ELR (cell line): Measurements from ENCODE around the gene PIK3AP1.

ENCODE experiments used
- DNase-seq: peaks from one replicate; pipeline ENCODE4 v3.0.0-alpha.2; 2015; ENCODE audit warnings: low read depth

PIK3AP1 gene

DNA sequence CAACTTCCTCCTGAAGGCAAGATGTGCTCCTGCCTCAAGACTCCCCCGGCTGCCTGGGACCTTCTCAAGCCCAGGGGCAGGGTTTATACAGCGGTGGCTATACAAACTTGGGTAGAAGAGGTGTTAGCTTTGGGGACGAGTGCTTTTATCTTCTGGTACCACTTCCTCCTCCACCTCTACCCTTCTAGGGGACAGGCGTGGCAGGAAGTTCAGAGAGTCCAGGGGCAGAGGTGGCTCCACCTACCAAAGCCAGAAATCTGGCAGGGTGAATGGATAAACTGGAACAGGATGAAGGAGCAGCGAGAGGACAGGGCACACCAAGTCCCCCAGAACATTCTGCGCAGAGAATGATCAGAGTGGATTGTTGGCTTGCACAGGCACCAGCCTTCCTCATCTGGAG, 109.5 kb downstream of the PIK3AP1 start:
- DNase-seq: no peak

DNA sequence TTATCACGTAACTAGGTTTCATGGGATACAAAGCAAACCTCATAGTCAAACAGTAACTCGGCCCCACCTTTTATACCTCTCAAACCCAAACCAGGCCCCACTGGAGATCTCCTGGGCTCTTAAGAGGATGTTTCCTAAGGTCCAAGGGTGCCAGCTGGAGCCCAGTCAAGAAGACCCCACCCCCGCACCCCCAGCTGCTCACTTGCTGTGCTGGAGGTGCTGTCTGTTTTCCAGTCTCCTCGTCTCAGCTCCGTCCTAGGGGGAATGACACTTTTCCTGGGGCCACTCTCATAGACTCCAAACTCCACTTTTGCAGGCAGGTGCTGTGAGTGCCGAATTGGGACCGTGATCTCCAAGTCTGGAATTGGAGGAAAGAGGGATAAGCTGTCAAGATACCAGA, 110.8 kb downstream of the PIK3AP1 start:
- no peak for DNase-seq

DNA sequence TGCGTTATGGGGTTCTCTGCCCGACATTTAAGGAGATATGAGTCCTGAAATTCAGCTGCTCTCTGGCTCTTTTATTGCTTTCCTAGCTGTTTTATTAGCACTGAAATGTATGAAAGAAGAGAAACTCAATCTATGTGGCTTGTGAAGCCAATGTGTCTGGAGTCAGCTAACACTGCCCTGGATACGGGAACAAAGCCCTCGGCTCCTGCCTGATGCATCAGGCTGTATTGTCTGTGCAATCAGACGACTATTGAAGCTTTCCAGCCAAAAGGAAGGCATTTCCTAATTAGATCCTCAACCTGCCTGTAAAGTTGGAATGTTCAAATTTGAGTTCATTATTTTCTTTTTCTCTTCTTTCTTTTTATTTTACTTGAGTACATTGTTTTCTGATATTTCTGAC, 111.5 kb downstream of the PIK3AP1 start:
- DNase-seq: no peak

DNA sequence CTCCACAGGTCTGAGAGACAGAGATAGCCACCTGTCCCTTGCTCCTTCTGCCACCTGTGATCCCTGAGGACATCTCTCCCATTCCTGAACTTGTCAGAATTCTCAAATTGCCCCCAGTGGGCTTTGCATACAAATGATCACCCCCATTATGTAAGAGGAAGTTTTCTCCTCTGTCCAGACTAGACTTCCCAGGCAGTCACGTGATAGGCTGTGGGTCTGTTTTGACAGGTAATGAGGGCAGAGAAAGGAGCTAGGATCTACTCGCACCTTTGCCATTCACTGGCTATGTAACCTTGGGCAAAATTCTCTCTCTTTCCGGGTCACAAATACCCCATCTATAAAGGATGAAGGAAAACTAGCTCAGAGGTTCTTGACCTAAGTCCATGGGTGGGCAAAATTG, 112.1 kb downstream of the PIK3AP1 start:
- no peak for DNase-seq

DNA sequence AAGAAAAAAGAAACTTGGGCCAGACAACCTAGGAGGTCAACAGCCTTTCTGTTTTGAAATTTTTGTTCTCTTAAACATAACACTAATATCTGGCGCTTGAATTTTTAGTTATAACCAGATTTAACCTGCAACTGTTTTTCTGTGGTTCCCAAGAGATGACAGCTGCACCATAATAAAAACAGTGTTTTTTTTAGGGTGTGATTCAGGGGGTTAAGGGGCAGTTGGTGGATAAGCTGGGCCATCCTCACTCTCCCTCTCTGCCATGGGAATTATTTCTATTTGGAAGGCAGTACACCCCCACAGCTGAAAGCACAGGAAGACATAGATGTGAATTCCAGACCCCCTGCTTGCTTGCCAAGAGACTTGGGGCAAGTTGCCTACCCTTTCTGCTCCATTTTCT, 113.4 kb downstream of the PIK3AP1 start:
- no peak for DNase-seq

DNA sequence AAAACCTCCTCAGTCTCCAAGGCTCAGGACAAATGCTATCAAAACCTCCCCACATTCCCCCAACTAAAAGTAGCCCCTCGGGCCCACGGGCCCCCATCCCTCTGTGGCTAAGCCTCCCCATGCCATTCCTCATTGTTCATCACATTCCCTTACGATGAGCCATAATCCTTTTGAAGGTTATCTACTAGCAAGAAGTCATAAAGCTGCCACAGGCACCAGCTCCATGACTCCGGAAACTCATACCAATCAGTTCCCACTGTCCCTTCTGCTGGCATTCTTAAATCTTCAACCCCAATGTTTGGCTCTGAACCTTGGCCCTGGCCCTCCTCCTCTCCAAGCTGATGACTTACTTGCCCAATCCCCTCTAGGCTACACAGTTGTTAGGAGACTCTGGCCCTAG, 114.1 kb downstream of the PIK3AP1 start:
- peak; percentile 90 for DNase-seq

DNA sequence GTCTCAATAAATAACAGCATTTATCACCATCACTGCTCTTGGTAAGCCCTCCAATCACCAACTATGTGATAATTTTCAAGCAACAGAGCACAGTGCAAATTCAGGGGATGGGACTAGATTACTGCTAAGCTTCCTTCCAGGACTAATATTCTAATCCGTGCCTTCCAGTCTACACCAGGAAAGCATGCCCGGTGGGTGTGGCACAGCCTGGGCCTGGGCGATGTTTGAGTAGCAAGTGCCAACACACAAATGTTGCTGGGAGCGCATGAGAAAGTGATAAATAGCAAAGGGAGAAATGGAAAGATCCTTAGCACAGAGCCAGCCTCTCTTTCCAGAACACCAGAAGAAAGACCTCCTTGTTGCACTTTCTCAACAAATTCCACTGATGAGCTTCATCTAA, 120.0 kb downstream of the PIK3AP1 start:
- DNase-seq: no peak

DNA sequence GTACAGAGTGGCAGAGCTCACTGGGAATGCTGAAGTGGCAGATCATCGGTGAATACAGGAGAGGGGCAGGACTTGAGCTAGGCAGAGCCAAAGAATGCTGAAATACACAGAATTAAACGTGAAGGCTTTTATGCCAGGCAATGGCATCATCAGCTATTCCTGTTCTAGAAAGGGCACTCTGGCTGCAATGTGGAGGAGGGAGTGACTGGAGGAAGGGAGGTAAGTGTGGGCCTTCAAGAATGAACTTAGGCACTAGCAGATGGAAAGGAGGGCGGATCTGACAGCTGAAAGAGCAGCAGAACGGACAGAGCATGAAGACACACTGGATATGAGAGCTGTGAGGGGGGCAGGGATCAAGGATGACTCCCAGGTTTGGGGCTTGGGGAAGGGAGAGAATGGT, 121.5 kb downstream of the PIK3AP1 start:
- no peak for DNase-seq

DNA sequence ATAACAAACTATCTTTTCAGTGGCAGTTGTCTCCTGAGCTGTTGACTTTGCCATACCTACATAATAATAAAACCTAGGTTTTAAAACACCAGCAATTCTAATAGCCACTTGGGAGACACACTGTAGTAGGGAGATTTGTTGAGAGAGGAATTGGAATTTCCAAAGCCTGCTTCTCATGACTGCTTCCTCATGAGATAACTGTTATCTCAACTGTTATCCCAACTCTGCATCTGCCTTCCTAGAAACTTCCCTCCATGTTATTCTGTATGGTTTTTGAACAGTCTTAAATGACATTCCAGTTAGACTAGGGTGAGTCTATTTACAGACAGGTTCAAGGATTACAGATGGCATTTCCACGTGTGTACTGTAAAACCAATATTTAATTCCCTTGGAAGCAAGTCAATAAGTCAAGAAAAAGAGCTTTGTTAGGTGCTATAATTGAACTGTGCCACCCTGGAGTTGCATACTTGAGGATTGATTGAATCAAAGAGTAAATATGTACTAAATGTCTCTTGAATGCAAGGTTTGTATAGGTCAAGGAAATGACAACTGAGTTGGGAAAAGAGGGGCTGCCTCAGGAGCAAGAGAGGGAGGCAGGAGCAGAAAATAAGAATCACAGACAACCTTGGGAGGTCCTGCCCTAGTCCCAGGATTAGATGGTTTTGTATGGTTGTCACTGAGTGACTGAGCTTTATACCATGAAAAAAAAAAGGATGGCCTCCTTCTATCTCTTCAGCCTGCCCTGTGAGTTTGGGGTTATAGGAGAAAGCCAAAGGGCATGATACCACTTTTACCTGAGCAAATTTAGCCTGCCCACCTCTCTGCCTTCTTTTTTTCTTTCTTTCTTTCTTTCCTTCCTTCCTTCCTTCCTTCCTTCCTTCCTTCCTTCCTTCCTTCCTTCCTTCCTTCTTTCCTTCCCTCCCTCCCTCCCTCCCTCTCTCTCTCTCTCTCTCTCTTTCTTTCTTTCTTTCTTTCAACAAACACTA, 123.6 kb downstream of the PIK3AP1 start:
- DNase-seq: no peak

DNA sequence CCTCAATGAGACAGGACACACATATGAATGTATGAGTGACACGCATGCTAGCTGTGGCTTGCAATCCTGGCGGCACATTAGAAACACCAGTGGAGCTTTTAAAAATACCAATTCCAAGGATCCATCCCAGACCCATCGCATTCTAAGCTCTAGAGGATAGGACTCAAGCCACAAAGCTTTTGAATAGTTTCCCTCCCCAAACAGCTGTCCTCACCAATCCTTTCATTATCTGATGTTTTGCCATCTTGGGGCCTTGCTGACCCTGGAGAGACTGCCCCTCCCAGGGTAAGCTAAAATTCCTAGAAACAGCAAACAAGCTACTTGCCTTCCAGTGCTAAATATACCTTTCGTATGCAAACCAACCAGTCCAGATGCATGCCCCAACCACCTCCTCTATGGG, 124.6 kb downstream of the PIK3AP1 start:
- DNase-seq: no peak

DNA sequence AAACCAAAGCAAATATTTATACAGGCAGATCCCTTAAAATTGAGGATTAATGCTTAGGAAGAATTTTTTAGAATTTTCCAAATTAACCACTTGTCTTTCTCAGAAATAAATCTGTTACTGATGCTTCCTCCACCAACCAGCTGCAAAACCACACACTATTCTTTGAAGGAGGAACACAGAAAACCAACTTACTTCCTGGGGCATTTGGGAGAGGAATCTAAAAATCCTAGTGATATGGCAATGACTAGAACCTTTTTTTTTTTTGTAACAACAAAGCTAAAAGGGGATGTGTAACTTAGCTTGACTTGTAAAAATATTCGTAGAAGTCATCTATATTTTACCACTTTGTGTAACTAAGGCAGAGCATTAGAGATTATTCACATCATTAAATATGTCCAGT, 128.4 kb downstream of the PIK3AP1 start:
- DNase-seq: no peak

DNA sequence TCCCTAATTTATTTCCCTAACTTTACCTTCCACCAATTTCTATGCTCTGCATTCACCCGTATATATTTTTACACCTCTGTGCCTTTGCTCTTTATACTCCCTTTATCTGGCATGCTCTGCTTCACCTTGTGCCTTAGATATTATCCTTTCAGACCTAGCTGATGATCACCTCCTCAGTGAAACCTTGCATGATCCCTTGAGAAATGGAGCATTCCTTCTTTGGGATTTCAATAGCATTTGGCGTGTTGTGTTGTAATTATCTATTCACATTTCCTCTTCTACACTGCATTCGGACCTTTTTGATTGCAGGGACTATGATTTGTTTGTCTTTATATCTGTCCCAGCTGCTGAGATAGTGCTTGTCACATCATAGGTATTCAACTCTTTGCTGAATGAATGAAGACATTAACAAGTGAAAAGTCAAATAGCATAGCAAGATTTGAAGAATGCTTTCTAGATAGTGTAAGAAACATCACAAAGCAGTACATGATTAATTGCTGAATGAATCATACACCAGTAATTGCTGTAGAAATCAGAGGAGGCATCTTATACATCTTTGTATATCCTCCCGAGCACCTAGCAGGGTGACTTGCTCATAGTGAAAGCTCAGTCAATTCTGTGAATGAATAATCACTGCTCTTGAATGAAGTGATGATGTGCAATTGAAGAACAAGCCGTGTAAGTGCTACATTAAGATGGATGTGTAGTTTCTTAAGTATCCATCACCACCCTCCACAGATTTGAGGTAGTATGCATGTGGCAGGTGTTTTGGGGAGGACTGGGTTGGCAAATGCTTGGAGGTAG, 131.5 kb downstream of the PIK3AP1 start:
- DNase-seq: peak; percentile 75

DNA sequence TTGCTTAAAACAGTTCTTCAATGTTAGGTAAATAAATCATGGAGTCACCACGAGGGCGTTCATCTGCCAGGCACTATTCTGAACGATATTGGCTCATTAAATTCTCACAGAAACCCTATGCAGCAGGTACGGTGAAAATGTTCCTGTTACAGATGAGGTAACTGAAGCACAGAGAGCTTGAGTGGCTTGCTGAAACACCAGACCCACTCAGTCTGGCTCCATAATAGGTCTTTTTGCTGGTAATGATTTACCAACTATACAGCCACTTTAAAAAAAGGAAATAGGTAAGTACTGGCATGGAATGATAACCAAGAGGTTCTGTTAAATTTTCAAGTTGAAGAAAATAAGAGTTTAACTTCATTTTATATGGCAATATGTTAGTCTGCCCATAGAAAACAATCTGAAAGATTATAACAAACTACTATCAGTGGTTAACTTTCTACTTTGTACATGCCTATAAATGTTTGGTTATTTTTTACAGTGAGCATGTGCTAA, 132.2 kb downstream of the PIK3AP1 start:
- DNase-seq: no peak

DNA sequence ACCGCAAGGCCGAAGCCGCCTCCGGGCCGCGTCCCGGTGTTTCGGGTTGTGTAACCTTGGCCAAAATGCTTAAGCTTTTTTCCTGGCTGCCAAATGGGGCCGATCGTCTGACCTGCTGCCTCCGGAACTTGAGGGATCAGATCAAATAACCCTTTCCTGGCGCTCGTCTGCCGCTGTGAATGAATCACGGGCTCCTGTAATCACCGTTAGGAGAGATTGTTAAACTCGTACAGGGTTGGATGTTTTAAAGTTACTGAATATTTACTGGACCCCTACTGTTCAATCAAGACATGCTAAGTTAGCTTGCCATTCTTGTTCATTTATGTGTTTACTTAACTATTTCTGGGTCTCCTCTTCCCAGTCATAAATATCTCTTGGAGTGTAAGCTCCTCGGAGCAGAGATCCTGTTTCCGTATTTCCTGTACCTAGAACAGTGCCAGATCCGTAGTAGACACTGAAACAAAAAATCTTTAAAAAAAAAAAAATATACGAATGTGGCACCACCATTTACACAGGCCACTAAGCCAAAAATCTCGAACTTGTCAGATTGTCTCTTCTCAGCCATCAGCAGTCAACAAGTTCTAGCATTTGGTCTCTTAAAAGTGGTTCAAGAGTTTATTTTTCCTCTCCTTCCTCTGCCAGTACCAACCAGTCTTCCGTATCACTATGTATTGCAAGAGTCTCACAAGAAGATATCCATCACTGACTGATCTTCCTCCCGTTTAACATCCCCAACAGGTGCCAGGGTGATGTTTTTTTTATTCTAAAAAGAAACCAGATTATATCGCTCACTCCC, 132.9 kb downstream of the PIK3AP1 start:
- DNase-seq: peak; percentile 92

DNA sequence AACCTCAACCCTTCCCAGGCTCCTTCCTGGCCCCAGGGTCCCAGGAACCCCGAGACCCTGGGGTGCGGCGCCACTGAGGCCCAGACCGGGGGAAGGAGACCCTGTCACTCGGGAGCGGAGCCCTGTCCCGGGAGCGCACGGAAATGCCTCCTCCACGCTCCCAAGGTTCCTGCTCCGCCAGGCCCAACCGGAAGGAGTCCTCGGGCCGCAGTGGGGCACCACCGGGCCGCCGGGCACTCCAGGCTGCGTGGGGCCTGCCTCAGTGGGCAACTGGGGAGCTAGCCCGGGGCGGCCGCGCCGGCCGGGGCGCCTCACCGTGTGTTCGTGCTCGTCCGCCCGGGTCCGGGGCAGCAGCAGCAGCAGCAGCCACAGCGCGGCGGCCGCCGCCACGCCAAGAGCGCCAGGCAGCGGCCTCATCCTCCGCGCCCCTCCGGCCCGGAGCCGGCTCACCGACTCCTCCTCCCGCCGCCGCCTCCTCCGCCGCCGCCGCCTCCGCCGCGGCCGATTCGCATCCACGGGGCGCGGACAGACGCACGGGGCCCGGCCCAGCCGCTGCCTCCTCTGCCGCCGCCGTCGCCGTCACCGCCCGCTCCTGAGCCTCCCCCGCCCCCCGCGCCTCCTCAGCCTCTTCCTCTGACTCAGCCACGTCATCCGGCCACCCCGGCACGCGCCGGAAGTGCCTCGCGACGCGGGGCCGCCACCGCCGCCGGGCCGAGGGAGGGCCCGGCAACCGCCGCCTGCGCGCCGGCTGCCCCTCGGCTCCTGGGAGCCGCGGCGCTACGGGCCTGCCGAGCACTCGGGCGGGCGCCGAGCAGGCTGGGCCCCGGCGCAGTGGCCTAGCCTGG, 133.7 kb downstream of the PIK3AP1 start, which contains the start of gene TM9SF3:
Gene TM9SF3, minus strand, starts transcription at position 594 of the 845 bp plus-strand sequence. Its CDS starts 177 bp downstream, at position 417.
- peak; percentile 95 for DNase-seq

DNA sequence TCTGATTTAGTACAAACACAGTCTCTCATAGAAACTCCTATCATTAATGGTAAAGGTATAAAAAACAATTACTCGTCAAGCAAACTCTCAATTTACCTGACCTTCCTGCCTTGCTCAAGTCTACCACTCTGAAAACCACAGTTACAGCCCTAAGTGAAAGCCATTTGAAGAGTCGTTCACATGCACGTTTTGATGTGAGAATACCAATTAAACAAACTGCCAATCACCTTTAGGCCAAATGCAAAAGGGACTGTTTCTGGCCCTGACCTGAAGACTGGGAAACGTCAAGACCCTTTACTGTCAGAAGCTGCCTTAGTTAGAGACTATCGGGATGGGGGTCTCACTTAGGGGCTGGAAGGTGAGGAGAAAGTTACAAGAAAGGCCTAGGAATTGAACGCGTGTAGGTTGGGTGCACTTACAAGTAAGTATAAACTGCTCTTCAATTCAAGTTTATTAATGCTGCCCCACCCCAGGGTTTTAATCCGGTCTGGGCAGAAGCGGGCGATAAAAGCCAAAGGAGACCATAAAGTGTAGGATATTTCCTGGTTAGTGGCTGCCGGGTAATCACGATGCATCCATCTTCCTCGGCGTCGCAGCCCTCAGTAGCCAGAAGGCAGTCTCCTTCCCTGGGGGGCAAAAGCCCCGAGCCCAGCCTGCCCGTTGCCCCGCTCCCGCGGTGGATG, 134.4 kb downstream of the PIK3AP1 start:
- peak; percentile 17 for DNase-seq

DNA sequence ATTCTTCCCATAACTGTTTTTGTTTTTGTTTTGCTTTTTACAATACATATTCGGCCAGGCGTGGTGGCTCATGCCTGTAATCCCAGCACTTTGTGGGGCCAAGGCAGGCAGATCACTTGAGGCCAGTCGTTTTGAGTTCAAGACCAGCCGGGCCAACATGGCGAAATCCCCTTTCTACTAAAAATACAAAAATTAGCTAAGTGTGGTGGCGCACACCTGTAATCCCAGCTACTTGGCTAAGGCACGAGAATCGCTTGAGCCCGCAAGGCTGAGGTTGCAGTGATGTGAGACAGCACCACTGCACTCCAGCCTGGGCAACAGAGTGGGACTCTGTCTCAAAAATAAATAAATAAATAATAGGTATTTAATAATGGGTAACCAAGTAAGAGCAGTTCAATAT, 135.8 kb downstream of the PIK3AP1 start:
- DNase-seq: no peak

DNA sequence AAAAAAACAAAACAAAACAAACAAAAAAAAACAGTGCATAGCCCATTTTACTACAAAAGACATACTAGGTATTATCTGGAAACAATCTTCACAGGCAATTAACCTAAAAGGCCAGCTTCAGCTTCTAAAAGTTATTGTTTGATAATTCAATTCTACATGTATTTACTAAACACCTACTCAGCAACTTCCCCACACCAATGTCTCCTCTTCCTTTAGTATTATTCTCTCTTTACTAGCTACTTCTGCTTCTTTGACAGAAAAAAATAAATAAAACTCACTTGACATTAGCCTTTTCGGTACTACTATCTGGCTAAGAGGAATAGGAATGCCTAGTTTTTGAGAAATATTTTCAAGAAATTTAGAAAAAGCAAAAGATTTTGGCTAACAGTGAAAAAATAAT, 136.3 kb downstream of the PIK3AP1 start:
- no peak for DNase-seq

DNA sequence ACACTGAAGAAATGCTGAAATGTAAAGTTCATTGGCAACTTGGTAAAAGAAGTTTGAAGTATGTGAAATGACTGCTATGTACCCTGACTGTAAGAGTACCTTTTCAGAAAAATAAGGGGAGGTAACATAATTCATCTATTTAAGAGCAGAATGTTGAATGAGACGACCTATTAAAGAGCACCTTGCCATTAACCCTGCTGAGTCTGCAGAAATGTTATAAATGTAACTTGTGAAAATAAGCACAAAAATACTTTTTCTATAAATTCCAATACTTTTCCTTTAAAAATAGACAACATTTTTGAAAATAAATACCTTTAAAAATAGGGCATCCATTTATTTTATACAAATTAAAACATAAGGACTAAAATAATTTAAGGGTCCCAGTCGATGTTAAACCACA, 141.2 kb downstream of the PIK3AP1 start:
- DNase-seq: no peak

DNA sequence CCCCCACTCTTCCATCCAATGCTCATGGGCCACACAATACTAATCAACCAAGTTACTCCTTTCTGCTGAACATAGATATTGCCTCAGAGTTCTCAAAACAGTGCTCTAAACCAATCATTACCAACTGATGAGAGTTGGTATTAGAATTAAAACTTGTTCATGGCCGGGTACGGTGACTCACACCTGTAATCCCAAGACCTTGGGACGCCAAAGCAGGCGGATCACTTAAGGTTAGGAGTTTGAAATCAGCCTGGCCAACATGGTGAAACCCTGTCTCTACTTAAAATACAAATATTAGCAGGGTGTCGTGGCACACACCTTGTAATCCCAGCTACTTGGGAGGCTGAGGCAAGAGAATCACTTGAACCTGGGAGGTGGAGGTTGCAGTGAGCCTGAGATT, 141.7 kb downstream of the PIK3AP1 start:
- no peak for DNase-seq
